GM23248 (cell line): ENCODE data around the gene ZNF230. TPM values are rescaled to one million over a fixed set of nuclear protein-coding genes. Genes with fewer than 3 reads are reported as not detected.

Source experiments
- DNase-seq: peaks from one replicate; pipeline ENCODE4 v3.0.0-alpha.2; 2015
- H2AFZ ChIP-seq: fragments of 200-600 bp; sonication (generic); 2 replicates; pipeline ENCODE4 v1.6.1; 2016; ENCODE audit warnings: antibody characterized with exemption
- H3F3A ChIP-seq: fragments of 200-600 bp; sonication (generic); 2 replicates; pipeline ENCODE4 v1.6.1; 2016; ENCODE audit warnings: mild to moderate bottlenecking, antibody characterized with exemption, mixed run types; ENCODE audit not compliant: insufficient read depth
- H3K27ac ChIP-seq: fragments of 200-600 bp; sonication (generic); 2 replicates; pipeline ENCODE4 v1.5.1; 2016; ENCODE audit warnings: mild to moderate bottlenecking
- H3K27me3 ChIP-seq: fragments of 200-600 bp; sonication (generic); replicated peaks from 2 replicates; pipeline ENCODE4 v1.6.1; 2016; ENCODE audit warnings: mild to moderate bottlenecking; ENCODE audit not compliant: insufficient read depth
- H3K36me3 ChIP-seq: fragments of 200-600 bp; sonication (generic); 2 replicates; pipeline ENCODE4 v1.6.1; 2016; ENCODE audit warnings: low read depth, mild to moderate bottlenecking
- H3K4me1 ChIP-seq: fragments of 200-600 bp; sonication (generic); 2 replicates; pipeline ENCODE4 v1.6.1; 2016; ENCODE audit warnings: mild to moderate bottlenecking; ENCODE audit not compliant: insufficient read depth
- H3K4me2 ChIP-seq: fragments of 200-600 bp; sonication (generic); one replicate; pipeline ENCODE4 v1.6.1; 2016; ENCODE audit warnings: mild to moderate bottlenecking; ENCODE audit not compliant: unreplicated experiment
- H3K4me3 ChIP-seq: fragments of 200-600 bp; sonication (generic); 2 replicates; pipeline ENCODE4 v1.5.1; 2016; ENCODE audit warnings: mild to moderate bottlenecking
- H3K79me2 ChIP-seq: fragments of 200-600 bp; sonication (generic); 2 replicates; pipeline ENCODE4 v1.6.1; 2016; ENCODE audit warnings: mild to moderate bottlenecking; ENCODE audit not compliant: insufficient read depth
- H3K9ac ChIP-seq: fragments of 200-600 bp; sonication (generic); 2 replicates; pipeline ENCODE4 v1.6.1; 2016; ENCODE audit warnings: mild to moderate bottlenecking
- H3K9me2 ChIP-seq: fragments of 200-600 bp; sonication (generic); 2 replicates; pipeline ENCODE4 v1.6.1; 2016; ENCODE audit warnings: mixed run types, mild to moderate bottlenecking, moderate library complexity; ENCODE audit not compliant: insufficient read depth
- H3K9me3 ChIP-seq: fragments of 200-600 bp; sonication (generic); one replicate; pipeline ENCODE4 v1.6.1; 2017; ENCODE audit warnings: low read depth
- H4K20me1 ChIP-seq: fragments of 200-600 bp; sonication (generic); 2 replicates; pipeline ENCODE4 v1.6.0; 2016; ENCODE audit not compliant: insufficient read depth
- EZH2 ChIP-seq: fragments of 200-600 bp; sonication (generic); IDR thresholded peaks from 2 replicates; pipeline ENCODE4 v1.6.1; 2018; ENCODE audit warnings: antibody characterized with exemption, mild to moderate bottlenecking; ENCODE audit not compliant: insufficient read depth, poor library complexity, severe bottlenecking
- EZH2phosphoT487 ChIP-seq: fragments of 200-600 bp; sonication (generic); IDR thresholded peaks from 2 replicates; pipeline ENCODE4 v1.6.1; 2018; ENCODE audit warnings: antibody characterized with exemption, moderate library complexity, mild to moderate bottlenecking, low read depth; ENCODE audit not compliant: insufficient read depth
- WGBS, 2 experiments: methylation state at CpG; one replicate each; pipeline ENCODE4 v1.1.6; 2015 to 2017; ENCODE audit warnings: low lambda C conversion rate in 2 of 2, low coverage in 1 of 2; ENCODE audit errors: missing lambda C conversion rate in 2 of 2; 5-methylcytosine and 5-hydroxymethylcytosine counted together
- in situ Hi-C: fragments of 300-500 bp; cut with MboI; formaldehyde crosslinking; loops from 2 replicates; pipeline ENCODE4 v1.15.0; 2020
- polyA plus RNA-seq: library from polyadenylated mRNA; unstranded; fragments of >200 nt; fragmentation: Nextera tagmentation; extraction: Ambion mirVana; gene quantifications from 2 replicates; pipeline ENCODE4 v1.2.1, GENCODE V29; 2016
- total RNA-seq: library from RNA; depleted of rRNA; stranded (reverse); fragments of >200 nt; shearing (Covaris generic); gene quantifications from 2 replicates; pipeline ENCODE4 v1.2.3, GENCODE V29; 2014

ZNF230 gene
- total and polyA plus RNA-seq, 2 experiments from 2014 or later = 1.9 to 2.7 TPM

GRCh38 chr19:43984687-43985000 is 18.1 kb upstream of the ZNF230 start:
- Histone ChIP-seq H3K4me1 (0 out of 2 replicates have a peak, but pooled peaks cover 4% of the 10 kb centered on the region), H4K20me1 (no peaks in the 10 kb centered on the region), H3K9me2 (no peaks in the 10 kb centered on the region), H3K27me3 (no peaks in the 10 kb centered on the region), H3K4me3 (peak overlapping the region; percentile 88), H2AFZ (peak overlapping the region; percentile 90), H3F3A (peaks cover 9% of the 10 kb centered on the region; the same call in 1 of the 2 replicates), H3K4me2 (peak overlapping the region; percentile 87), H3K9me3 (no peaks in the 10 kb centered on the region), H3K79me2 (peaks cover 46% of the 10 kb centered on the region), H3K36me3 (peaks cover 12% of the 10 kb centered on the region), H3K27ac (peak overlapping the region; percentile 35), H3K9ac (peak overlapping the region; percentile 79)
- in situ Hi-C loops = no loop called here
- TF ChIP-seq EZH2phosphoT487 (no peak), EZH2 (no peak)
- 3 to 4% methylated on average over 14 of the region's 14 CpGs for WGBS, 2 experiments
- peak; percentile 71 for DNase-seq

GRCh38 chr19:43997631-43998290 is 5.0 kb upstream of the ZNF230 start:
- DNase-seq = peak; percentile 45
- Histone ChIP-seq H3K4me2 (no peak overlapping the region), H3K27ac (no peak overlapping the region), H3K9me2 (no peaks in the 10 kb centered on the region), H4K20me1 (no peaks in the 10 kb centered on the region), H3K27me3 (no peaks in the 10 kb centered on the region), H2AFZ (no peak overlapping the region), H3K36me3 (peaks cover 23% of the 10 kb centered on the region; the same call in 1 of the 2 replicates), H3K9ac (no peak overlapping the region), H3K79me2 (no peaks in the 10 kb centered on the region), H3F3A (peaks cover 10% of the 10 kb centered on the region; the same call in 1 of the 2 replicates), H3K9me3 (no peaks in the 10 kb centered on the region), H3K4me3 (no peak overlapping the region), H3K4me1 (no peaks in the 10 kb centered on the region)
- WGBS, 2 experiments = 85% methylated on average over 10 of the region's 10 CpGs
- TF ChIP-seq EZH2phosphoT487 = no peak
- in situ Hi-C loops = no loop called here

DNA sequence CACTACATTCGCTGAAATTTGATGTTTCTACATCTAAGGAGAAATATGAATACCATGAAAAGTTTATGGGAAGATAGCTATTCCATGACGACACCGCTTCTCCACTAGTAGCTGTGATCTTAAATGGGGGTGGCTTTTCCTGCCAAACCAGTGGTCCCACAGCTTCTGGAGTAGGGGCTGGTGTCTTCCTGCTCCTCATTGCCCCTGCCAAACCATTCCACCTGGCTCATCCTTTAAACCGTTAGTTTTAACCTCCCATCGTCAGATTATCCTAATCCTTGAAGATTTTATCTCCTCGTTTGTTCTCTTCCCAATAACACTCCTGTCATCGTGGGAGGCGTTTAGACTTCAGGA is 568 bp upstream of the ZNF230 start:
- TF ChIP-seq EZH2 = no peak
- TF ChIP-seq EZH2phosphoT487 = no peak
- peak overlapping the region; percentile 95 for H3K4me2 ChIP-seq
- H3K9me3 ChIP-seq = no peaks in the 10 kb centered on the region
- peaks cover 10% of the 10 kb centered on the region; the same call in 1 of the 2 replicates for H3F3A ChIP-seq
- H3K4me1 ChIP-seq = peaks cover 9% of the 10 kb centered on the region; the same call in 1 of the 2 replicates
- H3K9me2 ChIP-seq = no peaks in the 10 kb centered on the region
- H3K36me3 ChIP-seq = no peaks in the 10 kb centered on the region; the same call in 1 of the 2 replicates
- H2AFZ ChIP-seq = peak overlapping the region; percentile 100
- H3K79me2 ChIP-seq = peaks cover 44% of the 10 kb centered on the region
- no peaks in the 10 kb centered on the region for H3K27me3 ChIP-seq
- in situ Hi-C loops = no loop called here
- WGBS, 2 experiments = 6 to 8% methylated on average over 8 of the region's 8 CpGs
- H3K4me3 ChIP-seq = peak overlapping the region; percentile 98
- peak overlapping the region; percentile 65 for H3K27ac ChIP-seq
- H3K9ac ChIP-seq = peak overlapping the region; percentile 90
- H4K20me1 ChIP-seq = no peaks in the 10 kb centered on the region
- peak; percentile 34 for DNase-seq

GRCh38 chr19:44003461-44004009 is 778 bp downstream of the ZNF230 start:
- peak; percentile 51 for DNase-seq
- peak overlapping the region; percentile 90 for H3K9ac ChIP-seq
- H3K9me3 ChIP-seq = no peaks in the 10 kb centered on the region
- peak overlapping the region; percentile 100 for H2AFZ ChIP-seq
- no peaks in the 10 kb centered on the region for H4K20me1 ChIP-seq
- H3K4me1 ChIP-seq = peaks cover 9% of the 10 kb centered on the region; the same call in 1 of the 2 replicates
- TF ChIP-seq EZH2 = no peak
- TF ChIP-seq EZH2phosphoT487 = no peak
- H3F3A ChIP-seq = peaks cover 8% of the 10 kb centered on the region; the same call in 1 of the 2 replicates
- peaks cover 49% of the 10 kb centered on the region for H3K79me2 ChIP-seq
- H3K4me3 ChIP-seq = peak overlapping the region; percentile 98
- peaks cover 2% of the 10 kb centered on the region; the same call in 1 of the 2 replicates for H3K36me3 ChIP-seq
- no peaks in the 10 kb centered on the region for H3K9me2 ChIP-seq
- no peaks in the 10 kb centered on the region for H3K27me3 ChIP-seq
- in situ Hi-C loops = no loop called here
- peak overlapping the region; percentile 95 for H3K4me2 ChIP-seq
- WGBS, 2 experiments = 1% methylated on average over 15 of the region's 15 CpGs
- peak overlapping the region; percentile 64 for H3K27ac ChIP-seq
